ENCODE results near the gene TMA7. TPM values are rescaled to one million over a fixed set of nuclear protein-coding genes. Genes with fewer than 3 reads are reported as not detected.

The TMA7 gene
- total and polyA plus RNA-seq, 9 of the 15 experiments (the other 6 are each of a cell fraction or from before 2014, with no cell fraction given) = 209 to 1,003 (median 486) TPM

DNA sequence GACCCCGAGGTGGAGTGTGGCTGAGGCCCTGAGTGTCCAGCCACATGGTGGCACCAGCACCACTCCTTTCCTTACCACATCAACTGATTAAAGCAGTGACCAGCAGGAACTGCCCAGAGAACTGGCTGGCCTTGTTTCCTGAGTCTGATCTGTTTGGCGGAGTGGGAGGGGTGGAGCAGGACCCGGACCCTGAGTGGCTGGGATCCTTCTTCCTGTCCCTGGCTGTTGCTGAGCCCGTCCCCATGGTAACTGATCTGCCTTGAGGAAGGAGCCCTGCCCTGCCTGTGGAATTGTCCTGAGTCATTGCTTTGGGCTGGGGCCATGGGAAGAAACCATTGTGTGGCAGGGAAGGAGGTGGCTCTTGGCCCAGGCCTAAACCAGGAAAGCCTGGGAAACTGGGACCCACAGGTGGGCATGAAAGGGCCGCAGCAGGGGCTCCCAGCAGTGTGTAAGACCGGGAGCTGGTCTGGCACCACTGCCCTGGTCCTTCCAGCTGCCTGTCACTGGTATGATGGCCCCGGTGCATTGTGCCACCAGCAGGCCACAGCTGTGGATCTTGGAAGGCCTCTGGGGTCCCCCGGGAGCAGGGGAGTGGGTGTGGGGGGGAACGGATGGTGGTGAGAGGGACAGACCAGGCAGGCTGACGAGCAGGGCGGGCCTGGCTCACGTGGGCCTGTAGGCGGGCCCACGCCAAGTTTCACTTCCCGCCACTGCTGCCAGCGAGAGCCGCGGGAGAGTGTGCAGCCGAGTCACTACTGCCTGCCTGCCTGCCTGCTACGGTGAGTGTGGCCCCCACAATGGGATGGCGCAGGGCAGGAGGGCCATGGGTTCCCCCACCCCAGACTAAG lies 25.7 kb downstream of the TMA7 start (continued):
- no peak for TF ChIP-seq ZBTB17 (CRISPR knock-in tag; IDR thresholded peaks at IDR 0.05)
- TF ChIP-seq TFE3 (CRISPR knock-in tag; IDR thresholded peaks at IDR 0.05) = no peak
- TF ChIP-seq ZNF197 (CRISPR knock-in tag; IDR thresholded peaks at IDR 0.05; ENCODE audit: low read depth) = no peak
- TF ChIP-seq MXD1 (CRISPR knock-in tag; IDR thresholded peaks at IDR 0.05; ENCODE audit: borderline replicate concordance, poor library complexity, severe bottlenecking) = no peak
- TF ChIP-seq, protein P1, sequence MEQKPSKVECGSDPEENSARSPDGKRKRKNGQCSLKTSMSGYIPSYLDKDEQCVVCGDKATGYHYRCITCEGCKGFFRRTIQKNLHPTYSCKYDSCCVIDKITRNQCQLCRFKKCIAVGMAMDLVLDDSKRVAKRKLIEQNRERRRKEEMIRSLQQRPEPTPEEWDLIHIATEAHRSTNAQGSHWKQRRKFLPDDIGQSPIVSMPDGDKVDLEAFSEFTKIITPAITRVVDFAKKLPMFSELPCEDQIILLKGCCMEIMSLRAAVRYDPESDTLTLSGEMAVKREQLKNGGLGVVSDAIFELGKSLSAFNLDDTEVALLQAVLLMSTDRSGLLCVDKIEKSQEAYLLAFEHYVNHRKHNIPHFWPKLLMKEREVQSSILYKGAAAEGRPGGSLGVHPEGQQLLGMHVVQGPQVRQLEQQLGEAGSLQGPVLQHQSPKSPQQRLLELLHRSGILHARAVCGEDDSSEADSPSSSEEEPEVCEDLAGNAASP (IDR thresholded peaks at IDR 0.05) = no peak
- no peak for TF ChIP-seq KLF1 (tag; IDR thresholded peaks at IDR 0.05)
- no peak for TF ChIP-seq EZH2 (IDR thresholded peaks at IDR 0.05; ENCODE audit: borderline replicate concordance, low read depth, low read length)
- TF ChIP-seq ZKSCAN8 (CRISPR knock-in tag; IDR thresholded peaks at IDR 0.05) = no peak
- TF ChIP-seq, protein P2, sequence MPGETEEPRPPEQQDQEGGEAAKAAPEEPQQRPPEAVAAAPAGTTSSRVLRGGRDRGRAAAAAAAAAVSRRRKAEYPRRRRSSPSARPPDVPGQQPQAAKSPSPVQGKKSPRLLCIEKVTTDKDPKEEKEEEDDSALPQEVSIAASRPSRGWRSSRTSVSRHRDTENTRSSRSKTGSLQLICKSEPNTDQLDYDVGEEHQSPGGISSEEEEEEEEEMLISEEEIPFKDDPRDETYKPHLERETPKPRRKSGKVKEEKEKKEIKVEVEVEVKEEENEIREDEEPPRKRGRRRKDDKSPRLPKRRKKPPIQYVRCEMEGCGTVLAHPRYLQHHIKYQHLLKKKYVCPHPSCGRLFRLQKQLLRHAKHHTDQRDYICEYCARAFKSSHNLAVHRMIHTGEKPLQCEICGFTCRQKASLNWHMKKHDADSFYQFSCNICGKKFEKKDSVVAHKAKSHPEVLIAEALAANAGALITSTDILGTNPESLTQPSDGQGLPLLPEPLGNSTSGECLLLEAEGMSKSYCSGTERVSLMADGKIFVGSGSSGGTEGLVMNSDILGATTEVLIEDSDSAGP (CRISPR knock-in tag; IDR thresholded peaks at IDR 0.05) = no peak
- TF ChIP-seq YY1 (IDR thresholded peaks at IDR 0.05; ENCODE audit: borderline replicate concordance in 1 of 3, control insufficient read depth in 1 of 3, extremely low read depth in 1 of 3, insufficient read depth in 3 of 3, insufficient read length in 1 of 3, insufficient replicate concordance in 2 of 3, low read depth in 1 of 3, low read length in 2 of 3) = peak in 1 of 3 experiments; percentile 4
- no peak for TF ChIP-seq HNRNPL (IDR thresholded peaks at IDR 0.05; ENCODE audit: low read depth, low read length)
- TF ChIP-seq, protein P3, sequence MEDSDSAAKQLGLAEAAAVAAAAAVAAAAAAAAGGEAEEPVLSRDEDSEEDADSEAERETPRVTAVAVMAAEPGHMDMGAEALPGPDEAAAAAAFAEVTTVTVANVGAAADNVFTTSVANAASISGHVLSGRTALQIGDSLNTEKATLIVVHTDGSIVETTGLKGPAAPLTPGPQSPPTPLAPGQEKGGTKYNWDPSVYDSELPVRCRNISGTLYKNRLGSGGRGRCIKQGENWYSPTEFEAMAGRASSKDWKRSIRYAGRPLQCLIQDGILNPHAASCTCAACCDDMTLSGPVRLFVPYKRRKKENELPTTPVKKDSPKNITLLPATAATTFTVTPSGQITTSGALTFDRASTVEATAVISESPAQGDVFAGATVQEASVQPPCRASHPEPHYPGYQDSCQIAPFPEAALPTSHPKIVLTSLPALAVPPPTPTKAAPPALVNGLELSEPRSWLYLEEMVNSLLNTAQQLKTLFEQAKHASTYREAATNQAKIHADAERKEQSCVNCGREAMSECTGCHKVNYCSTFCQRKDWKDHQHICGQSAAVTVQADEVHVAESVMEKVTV (CRISPR knock-in tag; IDR thresholded peaks at IDR 0.05) = no peak
- TF ChIP-seq BCOR (IDR thresholded peaks at IDR 0.05) = no peak
- no peak for TF ChIP-seq PRMT5 (CRISPR knock-in tag; IDR thresholded peaks at IDR 0.05)
- TF ChIP-seq E2F8 (IDR thresholded peaks at IDR 0.05; ENCODE audit: low read depth, partially characterized antibody) = no peak

Measured in K562 (cell line).